Suprapubic skin (tissue), 4 donors: ENCODE results near the gene SOX14. TPM values are rescaled to one million over a fixed set of nuclear protein-coding genes. Genes with fewer than 3 reads are reported as not detected.

Experiments
- DNase-seq, 2 donors: peaks; one replicate each; pipeline ENCODE4 v3.0.0-alpha.2; 2019; ENCODE audit warnings: low spot score in 2 of 2
- H3K27ac ChIP-seq: fragments of 200-600 bp; sonication (generic); one replicate; pipeline ENCODE4 v1.5.1; 2019
- H3K27me3 ChIP-seq: fragments of 200-600 bp; sonication (generic); one replicate; pipeline ENCODE4 v1.5.1; 2019
- H3K36me3 ChIP-seq: fragments of 200-600 bp; sonication (generic); one replicate; pipeline ENCODE4 v1.5.1; 2019
- H3K4me1 ChIP-seq: fragments of 200-600 bp; sonication (generic); one replicate; pipeline ENCODE4 v1.5.1; 2019
- H3K4me3 ChIP-seq: fragments of 200-600 bp; sonication (generic); one replicate; pipeline ENCODE4 v1.5.1; 2019; ENCODE audit warnings: mild to moderate bottlenecking
- H3K9me3 ChIP-seq: fragments of 200-600 bp; sonication (generic); one replicate; pipeline ENCODE4 v1.5.1; 2019
- EP300 ChIP-seq: sonication (generic); formaldehyde crosslinking; IDR thresholded peaks from one replicate; pipeline ENCODE4 v1.6.1; 2017; ENCODE audit warnings: antibody characterized with exemption
- POLR2A ChIP-seq, 2 donors: fragments of 450-650 bp; IDR thresholded peaks; one replicate each; pipeline ENCODE4 v1.6.1; 2017; ENCODE audit warnings: antibody characterized with exemption in 2 of 2, mild to moderate bottlenecking in 2 of 2, moderate library complexity in 2 of 2
- POLR2AphosphoS5 ChIP-seq, 3 donors: sonication (generic); formaldehyde crosslinking; IDR thresholded peaks; one replicate each; pipeline ENCODE4 v1.6.1; 2017; ENCODE audit warnings: antibody characterized with exemption in 3 of 3
- WGBS: methylation state at CpG from one replicate; pipeline ENCODE4 v1.1.5; 2018; 5-methylcytosine and 5-hydroxymethylcytosine counted together
- total RNA-seq, 4 donors: library from RNA; depleted of rRNA; stranded (reverse); fragments of >200 nt; gene quantifications; one replicate each; pipeline ENCODE4 v1.1.0, GENCODE V29; 2016
- TF ChIP-seq, protein P1 (sequence below), 2 donors: fragments of 200-600 bp in 1 of 2; fragments of 450-650 bp in 1 of 2; sonication (generic) in 1 of 2; IDR thresholded peaks; one replicate each; pipeline ENCODE4 v1.5.1; 2016 to 2019; ENCODE audit warnings: antibody characterized with exemption in 2 of 2, mild to moderate bottlenecking in 1 of 2, moderate library complexity in 1 of 2

The SOX14 gene
- total RNA-seq, 4 donors from 2014 or later = not detected

DNA sequence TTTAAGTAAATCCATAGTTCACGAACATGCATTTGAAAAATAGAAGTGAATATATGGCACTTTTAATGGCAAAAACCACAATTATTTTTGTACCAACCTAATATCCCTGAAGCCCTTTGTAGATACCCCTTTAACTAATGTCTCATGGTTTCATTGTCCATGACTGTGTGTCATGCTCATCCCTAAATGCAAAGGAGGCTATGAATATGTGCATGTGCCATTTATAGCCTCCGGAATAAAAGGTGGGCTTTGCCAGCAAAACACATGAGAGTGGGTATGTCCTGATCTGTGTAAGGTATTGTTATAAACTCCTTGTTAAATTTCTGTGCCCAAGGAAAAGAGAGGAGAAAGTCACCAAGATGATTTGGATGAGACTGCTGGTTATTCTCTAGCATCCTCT is 20.5 kb upstream of the SOX14 start:
- TF ChIP-seq POLR2A (IDR thresholded peaks at IDR 0.05) (no peak), EP300 (no peak), POLR2AphosphoS5 (IDR thresholded peaks at IDR 0.05) (no peak)
- TF ChIP-seq, protein P1, sequence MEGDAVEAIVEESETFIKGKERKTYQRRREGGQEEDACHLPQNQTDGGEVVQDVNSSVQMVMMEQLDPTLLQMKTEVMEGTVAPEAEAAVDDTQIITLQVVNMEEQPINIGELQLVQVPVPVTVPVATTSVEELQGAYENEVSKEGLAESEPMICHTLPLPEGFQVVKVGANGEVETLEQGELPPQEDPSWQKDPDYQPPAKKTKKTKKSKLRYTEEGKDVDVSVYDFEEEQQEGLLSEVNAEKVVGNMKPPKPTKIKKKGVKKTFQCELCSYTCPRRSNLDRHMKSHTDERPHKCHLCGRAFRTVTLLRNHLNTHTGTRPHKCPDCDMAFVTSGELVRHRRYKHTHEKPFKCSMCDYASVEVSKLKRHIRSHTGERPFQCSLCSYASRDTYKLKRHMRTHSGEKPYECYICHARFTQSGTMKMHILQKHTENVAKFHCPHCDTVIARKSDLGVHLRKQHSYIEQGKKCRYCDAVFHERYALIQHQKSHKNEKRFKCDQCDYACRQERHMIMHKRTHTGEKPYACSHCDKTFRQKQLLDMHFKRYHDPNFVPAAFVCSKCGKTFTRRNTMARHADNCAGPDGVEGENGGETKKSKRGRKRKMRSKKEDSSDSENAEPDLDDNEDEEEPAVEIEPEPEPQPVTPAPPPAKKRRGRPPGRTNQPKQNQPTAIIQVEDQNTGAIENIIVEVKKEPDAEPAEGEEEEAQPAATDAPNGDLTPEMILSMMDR (IDR thresholded peaks at IDR 0.05) = no peak
- no peaks in the 10 kb centered on the region for H3K9me3 ChIP-seq
- no peaks in the 10 kb centered on the region for H3K4me1 ChIP-seq
- H3K27ac ChIP-seq = no peak overlapping the region
- no peak overlapping the region for H3K4me3 ChIP-seq
- peaks cover 5% of the 10 kb centered on the region for H3K27me3 ChIP-seq
- 83% methylated on average over 2 of the region's 2 CpGs for whole genome bisulfite sequencing
- no peaks in the 10 kb centered on the region for H3K36me3 ChIP-seq
- DNase-seq = no peak

DNA sequence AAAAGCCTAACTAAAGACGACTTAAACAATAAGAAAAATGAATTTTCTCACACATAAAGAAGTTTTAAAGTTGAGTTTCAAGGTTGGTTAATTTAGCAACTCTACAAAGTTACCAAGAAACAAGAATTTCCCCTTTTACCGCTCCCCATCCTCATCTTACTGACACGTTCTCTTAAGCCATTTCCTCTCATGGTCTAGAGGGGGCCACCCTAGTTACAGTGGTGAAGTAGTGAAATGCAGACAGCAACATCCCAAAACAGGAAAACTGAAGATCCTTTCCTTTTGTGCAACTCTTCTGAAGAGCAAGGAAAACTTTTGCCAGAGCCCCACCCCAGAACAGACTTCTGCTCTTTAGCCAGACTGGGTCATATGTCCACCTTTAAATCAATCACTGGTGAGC is 17.3 kb upstream of the SOX14 start:
- Histone ChIP-seq H3K4me3 (no peak overlapping the region), H3K27me3 (peaks cover 12% of the 10 kb centered on the region), H3K36me3 (no peaks in the 10 kb centered on the region), H3K4me1 (no peaks in the 10 kb centered on the region), H3K9me3 (no peaks in the 10 kb centered on the region), H3K27ac (no peak overlapping the region)
- DNase-seq = no peak
- TF ChIP-seq, protein P1 (IDR thresholded peaks at IDR 0.05) = no peak
- 44% methylated on average over 3 of the region's 3 CpGs for WGBS

DNA sequence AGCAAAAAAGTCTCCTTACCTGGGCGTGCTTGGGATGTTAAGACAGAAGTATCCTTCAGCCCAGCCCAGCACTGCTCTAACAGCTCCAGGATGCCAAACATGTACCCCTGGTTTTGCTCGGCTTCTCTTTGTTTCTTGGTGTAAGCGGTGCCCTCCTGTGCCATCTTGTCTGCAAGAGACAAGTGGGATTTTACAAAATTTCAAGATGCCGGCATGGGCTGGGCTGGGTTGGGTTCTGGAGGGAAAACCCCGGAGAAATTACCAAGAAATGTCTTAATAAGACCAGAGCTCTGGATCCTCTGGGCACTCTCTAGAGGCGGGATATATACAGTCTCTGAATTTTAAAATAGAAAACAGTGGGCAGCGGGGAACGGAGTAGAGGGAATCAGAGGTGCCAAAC is 4.6 kb upstream of the SOX14 start:
- H3K27me3 ChIP-seq = peaks cover 70% of the 10 kb centered on the region
- DNase-seq = no peak
- H3K36me3 ChIP-seq = no peaks in the 10 kb centered on the region
- TF ChIP-seq EP300 (no peak), POLR2AphosphoS5 (IDR thresholded peaks at IDR 0.05) (no peak), POLR2A (IDR thresholded peaks at IDR 0.05) (no peak)
- TF ChIP-seq, protein P1 (IDR thresholded peaks at IDR 0.05) = no peak
- WGBS = 24% methylated on average over 8 of the region's 8 CpGs
- H3K9me3 ChIP-seq = no peaks in the 10 kb centered on the region
- H3K4me1 ChIP-seq = peaks cover 25% of the 10 kb centered on the region
- H3K4me3 ChIP-seq = no peak overlapping the region
- H3K27ac ChIP-seq = no peak overlapping the region

DNA sequence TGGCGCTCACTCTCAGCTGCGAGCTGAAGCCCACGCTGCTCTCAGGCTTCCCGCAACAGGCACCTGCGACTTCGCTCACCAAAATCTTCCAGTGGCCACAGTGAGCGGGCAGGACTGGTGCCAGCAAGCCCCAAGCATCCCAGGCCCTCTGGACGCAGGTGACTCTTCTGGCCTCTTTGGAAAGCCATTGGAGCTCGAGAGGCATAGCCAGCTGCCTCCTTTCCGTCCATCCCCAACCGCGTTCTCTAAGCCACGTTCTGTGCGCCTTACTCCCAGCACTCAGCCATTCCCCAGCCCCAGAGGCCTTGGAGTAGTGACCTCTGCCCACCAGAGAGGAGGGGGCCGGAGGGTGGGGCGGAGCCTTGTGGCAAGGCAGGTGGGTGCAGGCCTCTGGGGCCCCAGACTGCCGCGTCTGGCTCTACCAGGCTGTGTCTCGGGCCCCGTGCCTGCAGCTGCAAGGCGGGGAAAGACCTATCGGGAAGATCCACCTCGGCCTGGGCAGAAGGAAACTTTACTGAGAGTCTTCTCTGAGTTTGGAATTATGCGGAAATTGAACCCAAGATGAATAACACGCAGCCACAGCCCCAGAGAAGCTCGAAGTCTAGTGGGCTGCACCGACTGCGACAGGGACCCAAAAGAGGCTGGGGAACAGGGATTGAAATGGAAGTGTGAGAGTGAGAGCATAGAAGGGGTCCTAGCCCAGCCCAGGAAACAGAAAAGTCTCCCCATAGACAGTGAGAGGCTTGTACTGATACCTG is 3.6 kb upstream of the SOX14 start:
- DNase-seq = no peak
- WGBS = 2% methylated on average over 18 of the region's 28 CpGs
- no peak for TF ChIP-seq POLR2AphosphoS5 (IDR thresholded peaks at IDR 0.05)
- TF ChIP-seq, protein P1 (IDR thresholded peaks at IDR 0.05) = no peak
- no peak for TF ChIP-seq POLR2A (IDR thresholded peaks at IDR 0.05)
- TF ChIP-seq EP300 = no peak
- H3K36me3 ChIP-seq = no peaks in the 10 kb centered on the region
- H3K4me1 ChIP-seq = peaks cover 34% of the 10 kb centered on the region
- no peak overlapping the region for H3K4me3 ChIP-seq
- no peaks in the 10 kb centered on the region for H3K9me3 ChIP-seq
- H3K27ac ChIP-seq = no peak overlapping the region
- H3K27me3 ChIP-seq = peaks cover 80% of the 10 kb centered on the region

DNA sequence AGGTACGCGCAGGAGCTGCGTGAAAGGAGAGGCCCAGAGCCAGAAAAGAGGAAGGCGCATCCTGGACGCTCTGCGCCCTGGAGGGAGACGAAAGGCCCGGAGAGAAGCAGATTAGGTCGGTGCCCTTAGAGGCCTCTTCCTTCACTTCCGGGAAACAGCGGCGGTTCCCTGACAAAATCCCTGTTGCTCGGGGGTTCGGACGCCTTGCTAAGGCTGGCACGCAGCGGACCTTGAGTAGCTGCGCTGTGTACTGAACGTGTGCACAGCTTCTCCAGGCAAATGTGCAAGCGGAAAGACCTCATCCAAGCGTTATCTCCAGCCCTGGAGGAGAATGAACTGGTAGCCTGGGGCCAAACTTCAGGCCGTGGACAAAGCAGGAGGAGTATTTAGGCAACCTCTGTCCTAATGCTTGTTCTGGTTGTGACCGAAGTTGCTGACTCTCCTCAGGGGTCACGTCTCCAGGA is 3.0 kb upstream of the SOX14 start:
- WGBS = 2% methylated on average over 9 of the region's 24 CpGs
- TF ChIP-seq EP300 (no peak), POLR2A (IDR thresholded peaks at IDR 0.05) (no peak), POLR2AphosphoS5 (IDR thresholded peaks at IDR 0.05) (no peak)
- TF ChIP-seq, protein P1 (IDR thresholded peaks at IDR 0.05) = no peak
- Histone ChIP-seq H3K27ac (no peak overlapping the region), H3K4me3 (no peak overlapping the region), H3K36me3 (no peaks in the 10 kb centered on the region), H3K4me1 (peaks cover 34% of the 10 kb centered on the region), H3K9me3 (no peaks in the 10 kb centered on the region), H3K27me3 (peaks cover 86% of the 10 kb centered on the region)
- no peak for DNase-seq
